ENCODE measurements around the gene IQCE. TPM values are rescaled to one million over a fixed set of nuclear protein-coding genes. Genes with fewer than 3 reads are reported as not detected.

IQCE gene
- total RNA-seq, 4 donors from 2014 or later, result 27.2 to 187 (median 55.5) TPM

- H3K27me3 ChIP-seq, result no peaks in the 10 kb centered on the region
- TF ChIP-seq EP300 (IDR thresholded peaks at IDR 0.05; ENCODE audit: low read depth) (peak; percentile 87), POLR2AphosphoS5 (IDR thresholded peaks at IDR 0.05) (peak in 2 of 3 donors; percentile 75 to 76), POLR2A (IDR thresholded peaks at IDR 0.05) (peak; percentile 10)
- TF ChIP-seq, protein P1, sequence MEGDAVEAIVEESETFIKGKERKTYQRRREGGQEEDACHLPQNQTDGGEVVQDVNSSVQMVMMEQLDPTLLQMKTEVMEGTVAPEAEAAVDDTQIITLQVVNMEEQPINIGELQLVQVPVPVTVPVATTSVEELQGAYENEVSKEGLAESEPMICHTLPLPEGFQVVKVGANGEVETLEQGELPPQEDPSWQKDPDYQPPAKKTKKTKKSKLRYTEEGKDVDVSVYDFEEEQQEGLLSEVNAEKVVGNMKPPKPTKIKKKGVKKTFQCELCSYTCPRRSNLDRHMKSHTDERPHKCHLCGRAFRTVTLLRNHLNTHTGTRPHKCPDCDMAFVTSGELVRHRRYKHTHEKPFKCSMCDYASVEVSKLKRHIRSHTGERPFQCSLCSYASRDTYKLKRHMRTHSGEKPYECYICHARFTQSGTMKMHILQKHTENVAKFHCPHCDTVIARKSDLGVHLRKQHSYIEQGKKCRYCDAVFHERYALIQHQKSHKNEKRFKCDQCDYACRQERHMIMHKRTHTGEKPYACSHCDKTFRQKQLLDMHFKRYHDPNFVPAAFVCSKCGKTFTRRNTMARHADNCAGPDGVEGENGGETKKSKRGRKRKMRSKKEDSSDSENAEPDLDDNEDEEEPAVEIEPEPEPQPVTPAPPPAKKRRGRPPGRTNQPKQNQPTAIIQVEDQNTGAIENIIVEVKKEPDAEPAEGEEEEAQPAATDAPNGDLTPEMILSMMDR (IDR thresholded peaks at IDR 0.05), result no peak
- H3K4me3 ChIP-seq, result peak overlapping the region in 1 of 4 donors; percentile 21
- no peaks in the 10 kb centered on the region for H3K36me3 ChIP-seq
- WGBS, 2 donors (ENCODE audit: low coverage in 1 of 2), result 47% methylated on average over 36 of the region's 39 CpGs; no CpG with 5 or more reads in 1 of the 2 donors
- intact Hi-C loops (cut with DNase I; ENCODE audit: low total_unique reads), result no loop called here
- peak overlapping the region; percentile 72 to 82 (median 72) for H3K27ac ChIP-seq
- no peaks in the 10 kb centered on the region for H3K9me3 ChIP-seq
- in situ Hi-C loops (cut with MboI; ENCODE audit: low pct_ligation_motif_present in 1 of 4, low pct_unique_long_range_greater_than_20kb in 1 of 4, low sequenced_read_pairs in 3 of 4), result no loop called here
- H3K4me1 ChIP-seq, result peaks cover 18 to 51% (median 37%) of the 10 kb centered on the region in 4 donors
- peak; percentile 74 for DNase-seq
Observed at GRCh38 chr7:2641406-2642393, 82.9 kb downstream of the IQCE start.

DNA sequence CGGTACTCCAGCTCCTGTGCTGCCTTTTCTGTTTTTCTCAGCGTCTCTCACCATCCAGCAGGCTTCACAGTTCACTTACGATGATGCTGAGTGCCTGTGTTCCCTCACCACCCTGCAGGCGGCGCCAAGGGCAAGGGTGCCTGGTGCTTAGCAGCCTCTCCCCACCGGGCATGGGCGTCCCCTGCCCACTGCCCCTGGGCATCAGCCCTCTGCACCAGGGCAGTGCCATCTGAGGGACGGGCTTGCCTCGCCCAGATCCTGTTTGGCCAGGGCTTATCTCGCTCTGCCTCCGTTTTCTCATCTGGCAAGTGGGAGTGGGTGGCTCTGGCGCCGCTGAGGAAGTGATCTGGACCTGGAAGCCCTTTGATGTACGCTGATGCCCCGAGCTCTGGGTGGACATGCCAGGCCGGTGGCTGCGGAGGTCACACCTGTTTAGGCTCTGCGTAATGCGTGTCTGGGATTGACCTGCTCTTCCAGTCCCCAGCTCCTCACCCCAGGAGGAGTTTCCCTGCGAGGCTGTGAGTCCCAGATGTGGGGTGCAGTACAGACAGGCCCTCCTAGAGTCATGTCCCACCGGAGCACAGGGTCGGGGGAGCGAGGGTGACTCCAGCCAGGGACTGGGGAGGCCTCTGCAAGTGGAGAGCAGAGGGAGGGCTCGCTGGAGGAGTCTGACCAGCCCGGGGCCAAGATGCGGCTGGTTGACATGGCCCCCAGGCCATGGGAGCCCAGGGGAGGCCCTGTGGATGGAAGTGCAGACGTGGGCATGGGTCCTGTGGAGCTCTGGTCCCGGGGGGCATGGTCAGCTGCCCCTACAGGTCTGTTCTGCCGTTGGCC, 84.8 kb downstream of the IQCE start:
- Histone ChIP-seq H3K27ac (peak overlapping the region in 1 of 4 donors; percentile 18), H3K9me3 (no peaks in the 10 kb centered on the region), H3K27me3 (no peaks in the 10 kb centered on the region), H3K4me3 (no peak overlapping the region), H3K4me1 (peaks cover 18 to 38% (median 29%) of the 10 kb centered on the region in 4 donors), H3K36me3 (no peaks in the 10 kb centered on the region)
- TF ChIP-seq POLR2A (IDR thresholded peaks at IDR 0.05) (no peak), POLR2AphosphoS5 (IDR thresholded peaks at IDR 0.05) (no peak)
- in situ Hi-C loops (cut with MboI; ENCODE audit: low pct_ligation_motif_present in 1 of 4, low pct_unique_long_range_greater_than_20kb in 1 of 4, low sequenced_read_pairs in 3 of 4) (no loop called here), intact Hi-C loops (cut with DNase I; ENCODE audit: low total_unique reads) (no loop called here)
- 87 to 90% methylated on average over 5 to 29 of the region's 29 CpGs for WGBS, 2 donors (ENCODE audit: low coverage in 1 of 2)
- DNase-seq, result no peak

DNA sequence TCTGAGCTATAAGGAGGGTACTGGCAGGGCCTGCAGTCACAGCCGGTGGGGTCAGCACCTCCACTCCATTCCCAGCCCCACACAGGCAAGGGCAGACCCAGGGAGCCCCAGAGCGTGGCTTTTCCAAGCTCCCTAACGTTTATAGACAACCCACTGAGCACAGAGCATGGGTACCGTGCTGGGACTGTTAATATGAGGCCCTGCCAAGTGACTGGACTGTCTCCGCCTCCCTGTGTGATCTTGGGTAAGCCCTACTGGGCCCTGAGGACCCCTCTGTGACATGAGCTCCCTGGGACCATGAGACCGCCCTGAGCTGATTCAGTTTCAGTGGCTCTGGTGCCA, 85.4 kb downstream of the IQCE start:
- Histone ChIP-seq H3K4me3 (no peak overlapping the region), H3K4me1 (peaks cover 17 to 36% (median 25%) of the 10 kb centered on the region in 4 donors), H3K36me3 (no peaks in the 10 kb centered on the region), H3K27ac (peak overlapping the region in 1 of 4 donors; percentile 18), H3K9me3 (no peaks in the 10 kb centered on the region), H3K27me3 (no peaks in the 10 kb centered on the region)
- WGBS, 2 donors (ENCODE audit: low coverage in 1 of 2), result 80% methylated on average over 5 of the region's 6 CpGs; no CpG with 5 or more reads in 1 of the 2 donors
- intact Hi-C loops (cut with DNase I; ENCODE audit: low total_unique reads), result no loop called here
- in situ Hi-C loops (cut with MboI; ENCODE audit: low pct_ligation_motif_present in 1 of 4, low pct_unique_long_range_greater_than_20kb in 1 of 4, low sequenced_read_pairs in 3 of 4), result no loop called here
- TF ChIP-seq, protein P1 (IDR thresholded peaks at IDR 0.05), result no peak
- TF ChIP-seq EP300 (IDR thresholded peaks at IDR 0.05; ENCODE audit: low read depth) (no peak), POLR2AphosphoS5 (IDR thresholded peaks at IDR 0.05) (no peak), POLR2A (IDR thresholded peaks at IDR 0.05) (no peak)
- DNase-seq, result no peak

DNA sequence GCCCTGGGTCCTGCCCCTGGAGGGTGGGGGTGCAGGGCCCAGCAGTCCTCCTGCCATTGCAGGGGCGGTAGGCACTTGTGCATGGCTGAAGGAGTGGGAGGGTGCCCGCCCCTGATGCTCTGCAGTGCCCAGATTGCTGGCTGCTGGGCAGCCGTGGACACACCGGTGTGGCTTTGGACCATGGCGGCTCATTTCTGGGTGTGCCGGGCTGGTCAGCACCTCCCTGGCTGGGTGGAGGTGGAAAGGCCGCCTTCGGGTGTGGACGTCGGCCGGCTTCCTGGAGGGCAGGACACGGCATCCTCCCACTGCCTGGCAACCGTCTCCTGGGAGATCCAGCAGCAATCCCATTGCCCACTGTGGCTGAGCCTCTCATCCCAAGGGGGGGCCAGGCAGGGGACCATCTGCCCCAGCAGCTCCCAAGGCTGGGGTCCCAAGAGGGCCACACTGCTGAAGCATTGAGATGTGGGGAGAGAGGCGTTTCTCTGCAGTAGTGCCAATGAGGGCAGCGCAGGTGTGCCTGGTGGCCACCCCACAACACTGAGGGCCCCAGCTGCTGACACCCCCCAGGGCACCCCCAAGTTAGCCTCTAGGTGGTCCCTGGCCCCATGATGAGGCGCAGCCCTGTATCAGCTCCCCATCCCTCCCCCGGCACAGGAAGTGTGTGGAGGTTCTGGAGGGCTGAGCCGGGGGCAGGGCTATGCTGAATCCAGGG, 85.9 kb downstream of the IQCE start:
- WGBS, 2 donors (ENCODE audit: low coverage in 1 of 2), result 76% methylated on average over 13 of the region's 18 CpGs; no CpG with 5 or more reads in 1 of the 2 donors
- in situ Hi-C loops (cut with MboI; ENCODE audit: low pct_ligation_motif_present in 1 of 4, low pct_unique_long_range_greater_than_20kb in 1 of 4, low sequenced_read_pairs in 3 of 4) (no loop called here), intact Hi-C loops (cut with DNase I; ENCODE audit: low total_unique reads) (no loop called here)
- Histone ChIP-seq H3K27me3 (no peaks in the 10 kb centered on the region), H3K4me3 (no peak overlapping the region), H3K9me3 (no peaks in the 10 kb centered on the region), H3K36me3 (no peaks in the 10 kb centered on the region), H3K4me1 (peaks cover 17 to 32% (median 25%) of the 10 kb centered on the region in 4 donors), H3K27ac (no peak overlapping the region)
- no peak for DNase-seq
- TF ChIP-seq EP300 (IDR thresholded peaks at IDR 0.05; ENCODE audit: low read depth) (no peak), POLR2A (IDR thresholded peaks at IDR 0.05) (no peak), POLR2AphosphoS5 (IDR thresholded peaks at IDR 0.05) (no peak)
- TF ChIP-seq, protein P1 (IDR thresholded peaks at IDR 0.05), result no peak
